Measurements from ENCODE around the gene XXYLT1. TPM values are rescaled to one million over a fixed set of nuclear protein-coding genes. Genes with fewer than 3 reads are reported as not detected.

XXYLT1 gene
- total RNA-seq, 1 donor from 2014 or later = 42.9 TPM

GRCh38 chr3:195183071-195183776, 87.7 kb downstream of the XXYLT1 start:
- DNase-seq (ENCODE audit: low spot score in 2 of 2, unreplicated experiment in 2 of 2) = no peak
- H3K36me3 Mint-ChIP-seq = no peaks in the 10 kb centered on the region
- peak overlapping the region; percentile 74 for H3K27ac Mint-ChIP-seq
- H3K4me1 Mint-ChIP-seq = peaks cover 77% of the 10 kb centered on the region
- no peaks in the 10 kb centered on the region for H3K9me3 Mint-ChIP-seq
- H3K4me3 Mint-ChIP-seq = no peak overlapping the region
- no peak for TF ChIP-seq CTCF (IDR thresholded peaks at IDR 0.05; ENCODE audit: unreplicated experiment)
- H3K27me3 Mint-ChIP-seq (ENCODE audit: low read depth) = no peaks in the 10 kb centered on the region

- Mint-ChIP-seq H3K27me3 (ENCODE audit: low read depth) (no peaks in the 10 kb centered on the region), H3K9me3 (no peaks in the 10 kb centered on the region), H3K4me3 (no peak overlapping the region), H3K4me1 (peaks cover 73% of the 10 kb centered on the region), H3K36me3 (no peaks in the 10 kb centered on the region), H3K27ac (peak overlapping the region; percentile 74)
- no peak for DNase-seq (ENCODE audit: low spot score in 2 of 2, unreplicated experiment in 2 of 2)
- no peak for TF ChIP-seq CTCF (IDR thresholded peaks at IDR 0.05; ENCODE audit: unreplicated experiment)
These were observed 88.5 kb downstream of the XXYLT1 start for GRCh38 chr3:195182470-195182795.

GRCh38 chr3:195181741-195182469, 89.1 kb downstream of the XXYLT1 start:
- Mint-ChIP-seq H3K27me3 (ENCODE audit: low read depth) (no peaks in the 10 kb centered on the region), H3K36me3 (no peaks in the 10 kb centered on the region), H3K9me3 (no peaks in the 10 kb centered on the region), H3K4me1 (peaks cover 71% of the 10 kb centered on the region), H3K27ac (peak overlapping the region; percentile 74), H3K4me3 (no peak overlapping the region)
- no peak for TF ChIP-seq CTCF (IDR thresholded peaks at IDR 0.05; ENCODE audit: unreplicated experiment)
- no peak for DNase-seq (ENCODE audit: low spot score in 2 of 2, unreplicated experiment in 2 of 2)

GRCh38 chr3:195181113-195181498, 89.9 kb downstream of the XXYLT1 start:
- no peaks in the 10 kb centered on the region for H3K9me3 Mint-ChIP-seq
- H3K4me1 Mint-ChIP-seq = peaks cover 65% of the 10 kb centered on the region
- H3K27ac Mint-ChIP-seq = peak overlapping the region; percentile 43
- H3K27me3 Mint-ChIP-seq (ENCODE audit: low read depth) = no peaks in the 10 kb centered on the region
- no peak for DNase-seq (ENCODE audit: low spot score in 2 of 2, unreplicated experiment in 2 of 2)
- peaks cover 2% of the 10 kb centered on the region for H3K36me3 Mint-ChIP-seq
- H3K4me3 Mint-ChIP-seq = no peak overlapping the region
- TF ChIP-seq CTCF (IDR thresholded peaks at IDR 0.05; ENCODE audit: unreplicated experiment) = no peak

- H3K27me3 Mint-ChIP-seq (ENCODE audit: low read depth) = no peaks in the 10 kb centered on the region
- H3K27ac Mint-ChIP-seq = peak overlapping the region; percentile 79
These were observed 90.4 kb downstream of the XXYLT1 start for GRCh38 chr3:195180490-195181112.

More at GRCh38 chr3:195180490-195181112, 90.4 kb downstream of the XXYLT1 start:
- no peak for TF ChIP-seq CTCF (IDR thresholded peaks at IDR 0.05; ENCODE audit: unreplicated experiment)
- H3K4me1 Mint-ChIP-seq = peaks cover 60% of the 10 kb centered on the region
- peaks cover 4% of the 10 kb centered on the region for H3K36me3 Mint-ChIP-seq
- H3K4me3 Mint-ChIP-seq = no peak overlapping the region
- DNase-seq (ENCODE audit: low spot score in 2 of 2, unreplicated experiment in 2 of 2) = no peak
- no peaks in the 10 kb centered on the region for H3K9me3 Mint-ChIP-seq
